Pancreas (tissue), 10 donors: ENCODE data around the gene IQSEC1. TPM values are rescaled to one million over a fixed set of nuclear protein-coding genes. Genes with fewer than 3 reads are reported as not detected.

Experiments used
- ATAC-seq, 4 donors: fragments of 200-7000 bp; cut with Tn5 transposase; one replicate each; pipeline versions ENCODE4 v1.8.0 to v1.9.1; 2020; ENCODE audit warnings: mild to moderate bottlenecking in 4 of 4, moderate library complexity in 4 of 4
- DNase-seq, 6 donors: peaks; one replicate each; pipeline ENCODE4 v3.0.0-alpha.2; 2020
- FAIRE-seq: peaks from 2 replicates; lab custom pipeline; 2012; peaks lifted over from hg19 to GRCh38; lab: Jason Lieb, UNC
- H3K27ac ChIP-seq, 4 donors: fragments of 200-600 bp; sonication (generic); 1 replicate in 3 of 4; 2 replicates in 1 of 4; pipeline versions ENCODE4 v1.5.0 to v1.8.0; 2020
- H3K27me3 ChIP-seq, 4 donors: fragments of 200-600 bp; one replicate each; pipeline ENCODE4 v1.8.0; 2021
- H3K36me3 ChIP-seq, 3 donors: fragments of 200-600 bp; sonication (generic) in 1 of 3; one replicate each; pipeline versions ENCODE4 v1.5.0 to v1.8.0; 2020 to 2021
- H3K4me1 ChIP-seq, 3 donors: fragments of 200-600 bp; one replicate each; pipeline ENCODE4 v1.8.0; 2021
- H3K4me3 ChIP-seq, 4 donors: fragments of 200-600 bp; sonication (generic) in 2 of 4; one replicate each; pipeline versions ENCODE4 v1.5.0 to v1.8.0; 2020 to 2021
- H3K9me3 ChIP-seq, 4 donors: fragments of 200-600 bp; one replicate each; pipeline ENCODE4 v1.8.0; 2021
- WGBS, 2 donors: extraction: QIAGEN DNeasy Blood & Tissue Kit; methylation state at CpG; one replicate each; pipeline ENCODE4 v1.1.7; 2013; 5-methylcytosine and 5-hydroxymethylcytosine counted together
- intact Hi-C, 3 donors: fragments of 100-400 bp; cut with DNase I; formaldehyde crosslinking; loops; one replicate each; pipeline versions ENCODE4 v1.11.1 to v1.14.2; 2022
- polyA plus RNA-seq, 2 donors: library from polyadenylated mRNA; stranded (reverse); fragments of 200-250 nt; gene quantifications; one replicate each; pipeline ENCODE4 v1.2.3, GENCODE V29; 2013
- total RNA-seq, 6 donors: library from RNA; stranded (reverse); fragmentation: NEBNext Ultra II Directional in 4 of 6; extraction: Animal tissue kit (Norgen Biotek cat#: 25700) in 4 of 6; gene quantifications; one replicate each; pipeline versions ENCODE4 v1.2.1 to v1.2.4, GENCODE V29; 2021 to 2023
- TF ChIP-seq, protein P1 (sequence below), 4 donors: fragments of 200-600 bp; sonication (generic) in 3 of 4; IDR thresholded peaks; one replicate each; pipeline versions ENCODE4 v1.5.0 to v1.8.0; 2021; ENCODE audit warnings: antibody characterized with exemption in 4 of 4
- donor health status: healthy with polysubstance abuse.
- donor health status: DM: no; HTN: no; CAD: no; lungs with moderate emphysema.
- donor health status: DM: no; HTN: no; CAD: no.
- donor health status: control.
- donor health status: control.
- donor health status: Bipolar disorder and iron deficiency.
- donor health status: DM: yes; HTN: yes; CAD: no.
- donor health status: DM: no; HTN: no; CAD: no.
- donor health status: DM: no; HTN: no; CAD: no.
- donor health status: DM: yes; HTN: yes; CAD: no.

Gene IQSEC1
- total and polyA plus RNA-seq, 8 donors = 15.0 to 27.9 (median 23.1) TPM

DNA sequence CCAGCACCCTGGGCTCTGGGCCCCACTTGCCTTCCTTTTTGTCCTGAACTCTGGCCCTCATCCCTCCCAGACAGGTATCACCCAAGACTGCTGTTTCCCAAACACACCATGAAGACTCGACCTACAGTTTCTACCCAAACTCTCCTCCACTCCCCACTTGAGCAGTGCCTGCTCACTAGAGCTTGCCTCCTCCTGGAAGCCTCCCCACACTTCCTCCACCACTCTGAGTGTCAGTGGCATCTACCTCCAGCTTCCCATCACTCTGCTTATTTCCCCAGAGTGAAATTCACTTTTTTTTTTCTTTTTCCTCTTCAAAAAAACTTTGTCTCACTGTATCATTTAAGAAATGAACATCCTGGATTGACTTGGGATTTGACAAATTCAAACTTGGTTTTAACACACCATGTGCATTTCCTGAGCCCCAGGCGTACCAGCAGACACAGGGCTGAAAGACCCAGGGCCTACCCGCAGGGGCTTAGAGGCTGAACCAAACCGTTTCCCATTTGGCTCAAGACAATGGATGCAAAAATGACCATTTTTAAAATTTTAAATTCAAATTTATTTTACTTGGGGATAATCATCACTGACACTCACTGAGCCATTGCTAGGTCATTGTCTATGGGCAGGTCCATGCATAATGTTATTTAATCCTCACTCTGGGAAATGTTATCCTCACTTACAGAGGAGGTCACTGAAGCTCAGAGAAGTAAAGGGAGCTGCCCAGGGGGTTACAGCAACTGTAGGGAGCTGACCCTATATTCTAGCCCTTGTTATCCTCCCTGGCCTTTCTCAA, 62.3 kb downstream of the IQSEC1 start:
- Histone ChIP-seq H3K36me3 (no peaks in the 10 kb centered on the region), H3K4me1 (no peaks in the 10 kb centered on the region), H3K27ac (peak overlapping the region in 2 of 4 donors; percentile 13 to 52), H3K9me3 (no peaks in the 10 kb centered on the region), H3K27me3 (no peaks in the 10 kb centered on the region), H3K4me3 (no peak overlapping the region)
- ATAC-seq (no peak), FAIRE-seq (no peak), DNase-seq (no peak)
- TF ChIP-seq, protein P1, sequence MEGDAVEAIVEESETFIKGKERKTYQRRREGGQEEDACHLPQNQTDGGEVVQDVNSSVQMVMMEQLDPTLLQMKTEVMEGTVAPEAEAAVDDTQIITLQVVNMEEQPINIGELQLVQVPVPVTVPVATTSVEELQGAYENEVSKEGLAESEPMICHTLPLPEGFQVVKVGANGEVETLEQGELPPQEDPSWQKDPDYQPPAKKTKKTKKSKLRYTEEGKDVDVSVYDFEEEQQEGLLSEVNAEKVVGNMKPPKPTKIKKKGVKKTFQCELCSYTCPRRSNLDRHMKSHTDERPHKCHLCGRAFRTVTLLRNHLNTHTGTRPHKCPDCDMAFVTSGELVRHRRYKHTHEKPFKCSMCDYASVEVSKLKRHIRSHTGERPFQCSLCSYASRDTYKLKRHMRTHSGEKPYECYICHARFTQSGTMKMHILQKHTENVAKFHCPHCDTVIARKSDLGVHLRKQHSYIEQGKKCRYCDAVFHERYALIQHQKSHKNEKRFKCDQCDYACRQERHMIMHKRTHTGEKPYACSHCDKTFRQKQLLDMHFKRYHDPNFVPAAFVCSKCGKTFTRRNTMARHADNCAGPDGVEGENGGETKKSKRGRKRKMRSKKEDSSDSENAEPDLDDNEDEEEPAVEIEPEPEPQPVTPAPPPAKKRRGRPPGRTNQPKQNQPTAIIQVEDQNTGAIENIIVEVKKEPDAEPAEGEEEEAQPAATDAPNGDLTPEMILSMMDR (IDR thresholded peaks at IDR 0.05) = no peak
- intact Hi-C loops = no loop called here
- 77 to 90% methylated on average over 4 of the region's 4 CpGs for WGBS, 2 donors

DNA sequence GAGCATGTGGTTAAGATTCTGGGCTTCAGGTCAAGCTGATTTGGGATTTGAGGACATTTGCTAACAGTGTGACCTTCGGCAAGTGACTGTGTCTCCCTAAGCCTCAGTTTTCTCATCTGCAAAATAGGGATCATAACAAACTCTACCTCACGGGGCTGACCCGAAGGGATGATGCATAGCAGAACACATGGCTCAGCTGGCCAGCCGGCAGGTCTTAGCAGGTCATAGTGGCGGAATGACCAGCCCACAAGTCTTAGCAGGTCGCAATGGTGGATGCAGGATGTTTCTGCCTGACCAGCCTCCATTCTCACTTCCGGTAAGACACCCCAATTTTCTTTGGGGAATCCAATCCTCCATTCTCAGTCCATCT, 63.3 kb downstream of the IQSEC1 start:
- intact Hi-C loops = no loop called here
- H3K9me3 ChIP-seq = no peaks in the 10 kb centered on the region
- no peak overlapping the region for H3K27ac ChIP-seq
- WGBS, 2 donors = 93 to 95% methylated on average over 7 of the region's 7 CpGs
- H3K27me3 ChIP-seq = no peaks in the 10 kb centered on the region
- FAIRE-seq = no peak
- H3K4me3 ChIP-seq = no peak overlapping the region
- no peak for ATAC-seq
- TF ChIP-seq, protein P1 (IDR thresholded peaks at IDR 0.05) = no peak
- DNase-seq = no peak
- no peaks in the 10 kb centered on the region for H3K36me3 ChIP-seq
- no peaks in the 10 kb centered on the region for H3K4me1 ChIP-seq

DNA sequence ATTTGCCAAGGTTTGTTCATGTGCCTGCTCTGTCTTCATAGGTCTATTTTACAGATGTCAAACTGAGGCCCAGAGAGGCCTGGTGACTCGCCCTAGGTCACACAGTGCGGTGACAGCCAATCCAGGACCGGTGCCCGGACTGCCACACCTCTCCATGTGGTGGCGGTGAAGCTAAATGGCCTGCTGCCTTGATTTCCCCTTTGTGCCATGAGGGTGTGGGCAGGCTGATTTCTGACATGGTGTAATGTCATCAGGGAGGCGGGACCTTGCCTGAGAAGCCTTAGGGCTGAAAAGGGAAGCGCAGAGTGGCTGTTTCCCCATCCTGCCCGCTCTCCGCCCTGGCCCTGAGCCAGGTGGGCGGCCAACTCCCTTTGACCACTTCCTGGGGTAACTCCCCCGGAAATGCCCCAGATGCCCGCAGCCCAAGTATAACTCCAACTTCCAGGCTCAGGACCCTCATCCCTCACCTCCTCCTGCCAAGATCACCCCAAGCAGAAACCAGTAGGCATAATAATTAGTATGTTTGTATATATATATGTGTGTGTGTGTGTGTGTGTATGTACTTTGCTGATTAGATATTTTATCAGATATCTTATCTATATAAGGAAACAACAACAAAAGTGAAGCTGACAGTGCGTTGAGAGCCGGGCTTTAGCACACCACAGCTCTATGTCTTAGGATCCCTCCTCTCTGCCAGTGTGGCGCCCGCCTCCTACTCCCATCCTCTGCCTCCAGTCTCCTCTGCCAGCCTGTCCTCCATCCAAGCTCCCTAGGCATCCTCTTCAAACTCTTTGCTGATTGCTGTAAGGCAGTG, 63.9 kb downstream of the IQSEC1 start:
- DNase-seq = peak in 2 of 6 donors; percentile 63 to 64
- TF ChIP-seq, protein P1 (IDR thresholded peaks at IDR 0.05) = no peak
- no peaks in the 10 kb centered on the region for H3K9me3 ChIP-seq
- no peak overlapping the region for H3K4me3 ChIP-seq
- intact Hi-C loops = no loop called here
- WGBS, 2 donors = 78 to 85% methylated on average over 16 of the region's 16 CpGs
- H3K27me3 ChIP-seq = no peaks in the 10 kb centered on the region
- ATAC-seq = peak in 3 of 4 donors; percentile 31 to 55 (median 38)
- H3K36me3 ChIP-seq = no peaks in the 10 kb centered on the region
- H3K27ac ChIP-seq = no peak overlapping the region
- no peaks in the 10 kb centered on the region for H3K4me1 ChIP-seq
- FAIRE-seq = no peak

GRCh38 chr3:13008155-13008995, 64.9 kb downstream of the IQSEC1 start:
- no peaks in the 10 kb centered on the region for H3K27me3 ChIP-seq
- DNase-seq (peak in 1 of 6 donors; percentile 50), FAIRE-seq (no peak), ATAC-seq (no peak)
- H3K9me3 ChIP-seq = no peaks in the 10 kb centered on the region
- TF ChIP-seq, protein P1 (IDR thresholded peaks at IDR 0.05) = no peak
- no peaks in the 10 kb centered on the region for H3K4me1 ChIP-seq
- H3K36me3 ChIP-seq = no peaks in the 10 kb centered on the region
- no peak overlapping the region for H3K27ac ChIP-seq
- H3K4me3 ChIP-seq = no peak overlapping the region
- 73 to 79% methylated on average over 17 of the region's 17 CpGs for WGBS, 2 donors
- intact Hi-C loops = no loop called here
